Neural progenitor cell (in vitro differentiated cells): ENCODE results near the gene CWF19L1. TPM values are rescaled to one million over a fixed set of nuclear protein-coding genes. Genes with fewer than 3 reads are reported as not detected.
"Not testable (repeated sequence)": the region's sequence is repeated elsewhere in the genome, so short reads cannot be mapped to it uniquely, and the experiment has no call there.

Experiments
- DNase-seq: peaks from one replicate; pipeline ENCODE4 v3.0.0-alpha.2; 2016; ENCODE audit warnings: low spot score
- H2AFZ ChIP-seq: fragments of 200-600 bp; sonication (generic); replicated peaks from 2 replicates; pipeline ENCODE4 v1.6.1; 2016; ENCODE audit warnings: antibody characterized with exemption
- H3F3A ChIP-seq: fragments of 200-600 bp; sonication (generic); 2 replicates; pipeline ENCODE4 v1.6.1; 2016; ENCODE audit warnings: antibody characterized with exemption, low read depth
- H3K27ac ChIP-seq: fragments of 200-600 bp; sonication (generic); 2 replicates; pipeline ENCODE4 v1.5.1; 2016; ENCODE audit warnings: mild to moderate bottlenecking
- H3K27me3 ChIP-seq: fragments of 200-600 bp; sonication (generic); 2 replicates; pipeline ENCODE4 v1.6.1; 2016; ENCODE audit warnings: mild to moderate bottlenecking, moderate library complexity
- H3K36me3 ChIP-seq: fragments of 200-600 bp; sonication (generic); 2 replicates; pipeline ENCODE4 v1.5.1; 2016
- H3K4me1 ChIP-seq: fragments of 200-600 bp; sonication (generic); 2 replicates; pipeline ENCODE4 v1.6.1; 2016; ENCODE audit warnings: mixed run types
- H3K4me2 ChIP-seq: fragments of 200-600 bp; sonication (generic); 2 replicates; pipeline ENCODE4 v1.6.1; 2016
- H3K4me3 ChIP-seq: fragments of 200-600 bp; sonication (generic); 2 replicates; pipeline ENCODE4 v1.5.1; 2016
- H3K79me2 ChIP-seq: fragments of 200-600 bp; sonication (generic); 2 replicates; pipeline ENCODE4 v1.6.1; 2016; ENCODE audit warnings: low read depth
- H3K9ac ChIP-seq: fragments of 200-600 bp; sonication (generic); 2 replicates; pipeline ENCODE4 v1.6.1; 2016
- H3K9me3 ChIP-seq: fragments of 200-600 bp; sonication (generic); 2 replicates; pipeline ENCODE4 v1.5.1; 2016; ENCODE audit warnings: low read depth
- H4K20me1 ChIP-seq: fragments of 200-600 bp; sonication (generic); 2 replicates; pipeline ENCODE4 v1.6.1; 2016; ENCODE audit warnings: low read depth
- H3K27ac Mint-ChIP-seq: 3 replicates; pipeline ENCODE4 v1.8.0; 2021; ENCODE audit warnings: mixed read lengths
- H3K27me3 Mint-ChIP-seq: 2 replicates; pipeline ENCODE4 v1.8.0; 2022; ENCODE audit warnings: low read depth, mild to moderate bottlenecking, inconsistent platforms, moderate library complexity, mixed read lengths; ENCODE audit not compliant: insufficient read depth
- H3K36me3 Mint-ChIP-seq: 3 replicates; pipeline ENCODE4 v1.8.0; 2021; ENCODE audit warnings: mixed read lengths
- H3K4me1 Mint-ChIP-seq: 3 replicates; pipeline ENCODE4 v1.8.0; 2021; ENCODE audit warnings: mixed read lengths
- H3K4me3 Mint-ChIP-seq: 3 replicates; pipeline ENCODE4 v1.8.0; 2021; ENCODE audit warnings: mild to moderate bottlenecking, moderate library complexity, mixed read lengths
- H3K9me3 Mint-ChIP-seq: 3 replicates; pipeline ENCODE4 v1.8.0; 2020; ENCODE audit warnings: mixed read lengths
- CTCF ChIP-seq: fragments of 200-600 bp; sonication (generic); IDR thresholded peaks from 2 replicates; pipeline ENCODE4 v1.5.1; 2017; ENCODE audit warnings: antibody characterized with exemption, mild to moderate bottlenecking
- EZH2 ChIP-seq: fragments of 200-600 bp; sonication (generic); IDR thresholded peaks from 2 replicates; pipeline ENCODE4 v1.6.1; 2017; ENCODE audit warnings: antibody characterized with exemption, mild to moderate bottlenecking, moderate library complexity
- EZH2phosphoT487 ChIP-seq: fragments of 200-600 bp; sonication (generic); IDR thresholded peaks from 2 replicates; pipeline ENCODE4 v1.6.1; 2017; ENCODE audit warnings: antibody characterized with exemption
- total RNA-seq: library from RNA; depleted of rRNA; stranded (reverse); fragments of >200 nt; gene quantifications from 2 replicates; pipeline ENCODE4 v1.2.3, GENCODE V29; 2015; ENCODE audit warnings: low replicate concordance

Gene CWF19L1
- total RNA-seq, 1 donor from 2014 or later, result 35.5 TPM

DNA sequence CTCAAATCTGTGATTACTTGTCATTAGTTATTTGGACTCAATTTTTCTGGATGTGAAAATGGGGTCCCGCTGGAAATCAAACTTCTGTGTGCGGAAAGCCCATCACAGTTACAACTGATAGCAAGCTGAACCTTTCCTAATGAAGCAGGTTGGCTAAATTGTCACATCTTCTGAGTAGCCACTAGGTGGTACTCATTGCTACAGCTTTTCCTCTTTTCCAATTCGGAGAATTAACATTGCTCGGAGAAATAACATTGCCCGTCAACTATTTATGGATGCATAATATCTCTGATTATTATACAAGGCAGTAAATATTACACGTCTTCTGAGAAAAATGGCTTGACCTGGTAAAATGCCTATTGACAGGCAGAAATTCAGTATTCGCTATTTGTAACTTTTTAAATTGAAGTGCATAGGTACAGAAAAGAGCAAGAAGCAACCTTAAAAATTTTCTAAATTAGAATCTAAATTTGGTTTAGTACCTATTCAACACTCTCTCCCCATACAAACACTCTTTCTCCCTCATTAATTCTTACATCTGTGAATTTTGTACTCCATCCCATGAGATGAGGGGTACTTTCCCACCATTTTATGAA lies 36.4 kb upstream of the CWF19L1 start:
- Mint-ChIP-seq H3K27me3 (peaks cover 13% of the 10 kb centered on the region), H3K9me3 (peaks cover 16% of the 10 kb centered on the region), H3K4me1 (peaks cover 27% of the 10 kb centered on the region), H3K4me3 (no peak overlapping the region), H3K27ac (no peak overlapping the region), H3K36me3 (peaks cover 3% of the 10 kb centered on the region)
- Histone ChIP-seq H3K4me3 (no peak overlapping the region), H3K9ac (no peak overlapping the region), H3K79me2 (no peaks in the 10 kb centered on the region), H4K20me1 (no peaks in the 10 kb centered on the region), H3K27ac (no peak overlapping the region), H3K27me3 (peaks cover 20% of the 10 kb centered on the region), H3K4me1 (no peaks in the 10 kb centered on the region), H3K9me3 (no peaks in the 10 kb centered on the region), H3F3A (no peaks in the 10 kb centered on the region), H3K36me3 (no peaks in the 10 kb centered on the region), H3K4me2 (no peak overlapping the region), H2AFZ (no peak overlapping the region)
- peak; percentile 73 for TF ChIP-seq CTCF
- no peak for TF ChIP-seq EZH2phosphoT487
- DNase-seq, result peak; percentile 60

- not testable (repeated sequence) for H3K9me3 ChIP-seq, H3K36me3 ChIP-seq, H3K79me2 ChIP-seq, H2AFZ ChIP-seq, H4K20me1 ChIP-seq, H3K27ac ChIP-seq, H3F3A ChIP-seq, H3K9ac ChIP-seq, H3K4me1 ChIP-seq, H3K4me2 ChIP-seq, H3K4me3 ChIP-seq, DNase-seq, H3K27me3 ChIP-seq, H3K36me3 Mint-ChIP-seq
- Mint-ChIP-seq H3K4me1 (peaks cover 27% of the 10 kb centered on the region), H3K9me3 (peaks cover 16% of the 10 kb centered on the region), H3K27me3 (peaks cover 20% of the 10 kb centered on the region), H3K27ac (peak overlapping the region; percentile 5), H3K4me3 (peak overlapping the region; percentile 15)
Measured at GRCh38 chr10:100301123-100301522, 33.7 kb upstream of the CWF19L1 start.

GRCh38 chr10:100297242-100297641 lies 29.8 kb upstream of the CWF19L1 start:
- Mint-ChIP-seq H3K4me1 (peaks cover 27% of the 10 kb centered on the region), H3K27ac (no peak overlapping the region), H3K27me3 (peaks cover 29% of the 10 kb centered on the region), H3K9me3 (peaks cover 16% of the 10 kb centered on the region), H3K4me3 (no peak overlapping the region), H3K36me3 (peaks cover 3% of the 10 kb centered on the region)
- Histone ChIP-seq H4K20me1 (no peaks in the 10 kb centered on the region), H3K9ac (no peak overlapping the region), H3K27ac (no peak overlapping the region), H3K4me2 (no peak overlapping the region), H3K36me3 (no peaks in the 10 kb centered on the region), H3K4me1 (no peaks in the 10 kb centered on the region), H3K27me3 (peaks cover 3% of the 10 kb centered on the region), H3F3A (no peaks in the 10 kb centered on the region), H3K4me3 (no peak overlapping the region), H3K9me3 (no peaks in the 10 kb centered on the region), H2AFZ (no peak overlapping the region), H3K79me2 (no peaks in the 10 kb centered on the region)
- no peak for DNase-seq
- TF ChIP-seq EZH2 (no peak), EZH2phosphoT487 (no peak), CTCF (no peak)

DNA sequence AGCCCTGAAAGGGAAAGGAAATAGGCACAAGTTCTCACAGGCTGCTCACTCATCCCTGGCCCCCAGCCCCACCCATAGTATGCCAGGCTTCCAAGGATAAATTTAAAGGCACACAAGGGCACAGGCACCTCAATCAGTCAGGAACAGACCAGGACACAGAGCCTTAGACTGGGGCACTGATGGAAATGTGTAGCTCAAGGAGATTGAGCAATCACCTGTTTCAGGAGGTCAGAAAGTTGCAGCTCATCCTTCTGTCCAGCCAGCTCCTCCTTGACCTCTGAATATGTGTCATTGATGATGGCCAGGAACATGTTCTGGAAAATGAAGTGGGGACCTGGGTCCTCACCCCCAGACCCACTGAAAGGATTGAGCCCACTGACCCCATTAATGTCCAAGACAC lies 25.6 kb upstream of the CWF19L1 start:
- Histone ChIP-seq H2AFZ (no peak overlapping the region), H3K4me3 (no peak overlapping the region), H4K20me1 (no peaks in the 10 kb centered on the region), H3K27me3 (peaks cover 3% of the 10 kb centered on the region), H3K4me1 (no peaks in the 10 kb centered on the region), H3K4me2 (no peak overlapping the region), H3K79me2 (no peaks in the 10 kb centered on the region), H3K36me3 (no peaks in the 10 kb centered on the region), H3K9ac (no peak overlapping the region), H3F3A (no peaks in the 10 kb centered on the region), H3K27ac (no peak overlapping the region), H3K9me3 (no peaks in the 10 kb centered on the region)
- Mint-ChIP-seq H3K4me3 (no peak overlapping the region), H3K36me3 (no peaks in the 10 kb centered on the region), H3K4me1 (no peaks in the 10 kb centered on the region), H3K27me3 (peaks cover 16% of the 10 kb centered on the region), H3K9me3 (no peaks in the 10 kb centered on the region), H3K27ac (no peak overlapping the region)
- no peak for DNase-seq
- TF ChIP-seq EZH2, result no peak
- no peak for TF ChIP-seq EZH2phosphoT487
- TF ChIP-seq CTCF, result no peak

GRCh38 chr10:100292300-100292699 lies 24.9 kb upstream of the CWF19L1 start:
- not testable (repeated sequence) for H3K4me1 Mint-ChIP-seq, H2AFZ ChIP-seq, H3K9me3 Mint-ChIP-seq, H4K20me1 ChIP-seq, H3K9me3 ChIP-seq, H3K27ac ChIP-seq, H3K27me3 ChIP-seq, H3K79me2 ChIP-seq, H3K36me3 ChIP-seq, H3K4me3 ChIP-seq, DNase-seq, H3F3A ChIP-seq, H3K36me3 Mint-ChIP-seq, H3K4me3 Mint-ChIP-seq, H3K9ac ChIP-seq, H3K4me1 ChIP-seq, H3K27ac Mint-ChIP-seq, H3K4me2 ChIP-seq
- H3K27me3 Mint-ChIP-seq, result peaks cover 14% of the 10 kb centered on the region
